Measurements from ENCODE around the gene PHACTR2.
A peak's percentile ranks its signal among the peaks of the same experiment; 100 is the strongest.
"Not testable (repeated sequence)": the region's sequence is repeated elsewhere in the genome, so short reads cannot be mapped to it uniquely, and the experiment has no call there.

Gene PHACTR2

DNA sequence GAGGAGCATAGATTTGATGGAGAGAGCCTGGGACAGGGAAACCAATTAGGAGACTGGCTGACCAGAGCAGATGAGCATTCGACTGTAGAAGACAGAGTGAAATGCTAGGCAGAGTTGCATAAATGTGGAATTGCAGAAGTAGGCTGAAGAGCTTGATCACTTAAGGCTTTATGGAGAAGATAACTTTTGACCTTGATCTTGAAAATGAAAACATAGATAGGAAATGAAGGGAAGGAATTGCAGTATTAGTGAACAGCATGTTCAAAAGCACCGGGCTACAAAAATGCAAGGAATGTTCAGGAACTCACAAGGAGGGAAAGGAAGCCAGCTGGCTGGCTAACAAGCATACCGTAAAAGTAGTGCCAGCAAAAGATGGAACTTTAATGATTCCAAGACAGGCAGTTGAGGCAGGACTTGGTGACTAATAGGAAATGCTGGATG lies 144.8 kb downstream of the PHACTR2 start:
- no peak for DNase-seq

DNA sequence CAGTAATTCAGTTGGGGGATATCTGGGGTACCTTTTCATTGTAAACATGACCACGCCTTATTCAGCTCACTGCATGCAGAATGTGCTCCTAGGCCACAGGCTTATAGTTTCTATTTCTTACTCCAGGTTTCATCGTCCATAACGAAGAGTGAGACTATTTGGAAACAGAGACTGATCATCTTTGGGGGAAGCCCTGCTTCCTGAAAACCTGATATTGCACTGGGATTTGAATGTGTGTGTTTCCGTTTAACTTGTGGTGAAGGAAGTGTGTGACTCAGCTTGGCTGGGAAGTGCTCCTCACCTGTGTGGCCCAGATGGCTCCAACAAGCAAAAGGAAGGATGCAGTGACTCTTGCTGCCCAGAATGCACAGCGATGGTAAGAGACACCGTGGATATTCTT lies 145.8 kb downstream of the PHACTR2 start:
- DNase-seq, result no peak

DNA sequence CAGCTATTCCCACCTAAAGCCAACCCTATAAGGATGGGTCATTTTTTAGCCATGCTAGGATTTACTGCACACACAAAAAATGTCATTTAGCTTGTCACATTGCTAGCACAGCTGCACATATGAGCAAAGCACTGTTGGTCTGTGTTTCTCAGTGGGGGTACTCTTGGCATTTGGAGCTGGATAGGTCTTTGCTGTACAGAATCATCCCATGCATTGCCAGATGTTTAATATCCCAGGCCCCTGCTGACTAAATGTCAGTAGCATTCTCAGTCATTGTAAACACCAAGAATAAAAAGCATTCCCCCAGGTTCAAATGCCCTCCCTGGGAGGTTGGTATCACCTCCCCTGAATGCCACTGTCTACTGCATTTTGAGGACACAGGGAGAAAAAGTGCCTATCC lies 150.8 kb downstream of the PHACTR2 start:
- no peak for DNase-seq

DNA sequence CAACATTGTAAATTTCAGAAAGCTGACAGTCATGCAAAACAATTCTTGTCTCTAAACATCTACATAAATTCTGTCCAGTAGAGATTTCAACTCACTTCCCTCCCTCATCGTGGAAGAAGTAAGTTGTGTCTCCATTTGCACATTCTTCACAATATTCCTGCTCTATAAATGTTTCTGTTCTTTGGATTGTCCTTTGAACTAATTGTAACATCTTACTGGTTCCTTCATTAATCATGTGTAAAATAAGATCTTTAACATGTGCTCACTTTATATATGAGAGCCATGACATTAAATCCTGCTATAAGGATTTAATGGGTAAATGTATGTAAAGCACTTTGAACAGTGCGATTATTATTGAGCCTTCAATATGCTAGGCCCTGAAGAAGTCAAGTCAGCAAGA lies 158.4 kb downstream of the PHACTR2 start:
- DNase-seq, result no peak

DNA sequence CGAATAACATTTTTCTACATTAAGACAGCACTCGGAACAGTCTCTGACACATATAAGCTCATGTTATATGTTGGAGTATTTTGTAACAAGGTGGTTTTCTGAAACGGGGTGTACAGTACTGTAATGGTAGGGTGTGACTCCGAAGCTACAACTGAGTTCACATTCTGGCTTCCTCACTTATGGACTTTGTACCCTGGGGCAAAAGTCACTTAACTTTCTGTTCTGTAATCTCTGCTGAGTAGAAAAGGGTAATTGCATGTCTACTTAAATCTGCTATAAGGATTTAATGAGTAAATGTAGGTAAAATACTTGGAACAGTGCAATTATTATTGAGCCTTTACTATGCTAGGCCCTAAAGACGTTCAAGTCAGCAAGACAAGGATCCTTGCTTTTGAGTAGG lies 160.6 kb downstream of the PHACTR2 start:
- DNase-seq, result no peak

DNA sequence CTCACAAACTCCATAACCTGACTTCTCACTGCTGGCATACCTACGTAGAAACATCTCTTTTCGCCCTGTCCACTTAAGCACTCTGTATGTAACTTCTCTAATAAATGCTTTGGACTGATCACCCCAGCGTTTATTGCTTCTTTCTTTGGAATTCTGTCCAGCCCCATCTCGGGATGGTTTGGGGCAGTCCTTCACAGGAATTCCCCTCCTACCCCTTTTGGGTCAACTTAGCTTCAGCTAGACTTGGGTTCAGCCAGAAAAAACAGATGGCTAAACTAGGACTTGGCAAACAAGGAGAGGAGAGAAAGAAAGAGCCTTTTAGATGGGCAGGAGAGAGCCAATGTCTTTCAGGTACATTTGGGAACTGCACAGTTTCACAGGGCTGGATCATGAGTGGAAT lies 161.4 kb downstream of the PHACTR2 start:
- DNase-seq, result no peak

DNA sequence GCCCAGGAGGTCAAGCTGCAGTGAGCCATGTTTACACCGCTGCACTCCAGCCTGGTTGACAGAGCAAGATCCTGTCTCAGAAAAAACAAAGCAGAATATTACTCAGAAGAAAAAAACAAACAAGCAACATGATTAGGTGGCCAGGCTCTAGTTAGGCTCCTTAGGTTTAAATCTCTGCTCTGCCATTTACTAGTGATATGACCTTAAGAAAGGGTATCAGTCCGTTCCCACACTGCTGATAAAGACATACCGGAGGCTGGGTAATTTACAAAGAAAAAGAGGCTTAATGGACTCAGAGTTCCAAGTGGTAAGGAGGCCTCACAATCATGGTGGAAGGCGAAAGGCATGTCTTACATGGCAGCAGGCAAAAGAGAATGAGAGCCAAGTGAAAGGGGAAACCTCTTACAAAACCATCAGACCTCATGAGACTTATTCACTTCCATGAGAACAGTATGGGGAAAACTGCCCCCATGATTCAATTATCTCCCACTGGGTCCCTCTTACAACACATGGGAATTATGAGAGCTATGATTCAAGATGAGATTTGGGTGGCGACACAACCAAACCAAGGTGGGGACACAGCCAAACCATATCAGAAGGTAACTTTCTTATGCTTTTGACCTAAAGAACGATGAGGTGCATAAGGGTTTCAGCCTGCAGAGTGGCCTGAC lies 163.0 kb downstream of the PHACTR2 start:
- no peak for DNase-seq

DNA sequence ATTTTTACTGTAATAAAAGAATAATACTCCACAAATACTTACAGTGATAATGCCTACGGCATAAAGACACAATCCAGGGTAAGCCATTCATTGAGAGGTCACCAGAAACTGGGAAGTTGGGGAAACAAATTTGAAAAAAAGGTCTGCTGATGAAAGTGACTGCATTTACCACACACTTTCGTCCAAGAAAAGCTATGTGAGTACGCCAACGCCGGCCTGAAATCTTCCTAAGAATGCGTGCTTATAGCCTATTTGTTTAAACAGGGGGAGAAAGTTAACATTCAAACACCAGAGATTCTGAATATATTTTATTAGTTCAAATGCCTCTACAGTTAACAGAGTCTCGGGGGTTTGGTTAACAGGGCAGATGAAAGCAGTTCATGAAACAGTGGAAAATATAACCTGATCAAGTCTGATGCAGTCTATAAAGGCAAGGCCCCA lies 164.7 kb downstream of the PHACTR2 start:
- no peak for DNase-seq

DNA sequence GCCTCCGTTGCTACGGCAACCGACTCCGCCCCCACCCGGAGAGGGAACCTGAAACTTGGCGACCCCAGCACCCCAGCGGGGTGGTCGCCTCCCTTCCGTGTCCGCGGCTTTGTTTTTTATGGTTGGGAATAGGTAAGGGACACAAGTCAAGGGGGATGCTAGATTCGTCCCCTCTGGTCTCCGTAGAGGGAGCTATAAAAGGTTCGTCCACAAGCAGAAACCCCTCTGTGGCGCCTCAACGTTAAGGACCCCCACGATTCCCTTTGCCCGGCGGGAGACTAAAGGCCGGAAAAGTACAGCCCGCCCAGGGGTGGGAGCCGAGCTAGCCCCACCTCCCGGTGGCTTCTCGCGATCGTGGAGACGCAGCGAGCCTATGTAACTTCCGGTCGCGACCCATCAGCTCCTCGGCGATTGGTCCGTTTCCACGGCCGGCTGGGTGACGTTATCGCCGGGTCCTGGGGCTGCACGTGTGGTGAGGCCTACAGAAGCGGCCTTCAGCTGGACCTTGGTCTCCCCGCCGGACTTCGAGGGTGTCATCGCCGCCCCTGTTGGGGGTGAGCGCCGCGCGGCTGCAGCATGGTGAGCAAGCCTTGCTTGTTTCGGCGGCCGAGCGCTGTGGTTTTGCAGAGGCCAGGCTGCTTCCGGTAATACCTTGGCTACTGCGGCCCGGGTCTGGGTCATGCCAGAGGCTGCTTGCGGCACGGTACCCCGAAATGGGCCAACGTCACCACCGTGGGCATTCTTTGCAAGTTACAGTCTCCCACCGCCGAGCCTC lies 165.3 kb downstream of the PHACTR2 start, which contains the start of gene LTV1:
Gene LTV1, plus strand, starts transcription at position 437 of the 775 bp plus-strand sequence. Its CDS starts 140 bp downstream, at position 577.
- peak; percentile 96 to 98 for DNase-seq

DNA sequence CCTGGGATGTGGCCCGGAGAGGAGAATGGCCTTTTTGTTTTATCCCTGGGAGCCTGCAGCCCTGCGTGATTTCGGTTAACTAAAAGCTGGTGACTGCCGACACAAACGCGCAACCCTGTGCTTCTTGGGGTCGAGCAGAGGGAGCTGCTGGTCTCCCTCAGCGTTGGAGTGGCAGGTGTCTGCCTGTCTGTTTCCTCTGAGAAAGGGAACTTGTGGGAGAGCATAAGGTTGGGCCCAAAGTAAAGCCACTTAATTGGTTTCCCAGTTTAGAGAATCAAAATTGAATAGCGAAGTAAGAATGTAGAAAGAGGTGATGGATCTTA lies 165.9 kb downstream of the PHACTR2 start:
- no peak for DNase-seq

DNA sequence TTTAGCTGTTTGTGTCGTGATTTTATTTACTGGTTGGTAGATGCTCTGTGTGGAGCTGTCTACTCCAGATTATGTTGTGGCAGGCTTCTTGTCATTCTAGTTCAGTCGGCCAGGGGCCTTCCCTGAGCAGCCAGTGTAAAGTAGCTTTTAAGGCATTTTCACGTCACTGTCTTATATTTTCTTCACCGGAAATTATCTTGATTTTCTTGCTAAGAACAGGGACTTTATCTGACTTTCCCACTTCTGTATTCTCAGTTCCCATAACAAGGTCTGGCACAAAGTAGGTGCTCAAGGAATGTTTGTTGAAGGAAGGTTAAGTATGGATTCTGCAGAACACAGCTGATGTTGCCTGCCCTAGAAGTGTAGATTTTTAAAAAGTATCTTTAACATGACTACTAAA lies 166.2 kb downstream of the PHACTR2 start:
- no peak for DNase-seq

DNA sequence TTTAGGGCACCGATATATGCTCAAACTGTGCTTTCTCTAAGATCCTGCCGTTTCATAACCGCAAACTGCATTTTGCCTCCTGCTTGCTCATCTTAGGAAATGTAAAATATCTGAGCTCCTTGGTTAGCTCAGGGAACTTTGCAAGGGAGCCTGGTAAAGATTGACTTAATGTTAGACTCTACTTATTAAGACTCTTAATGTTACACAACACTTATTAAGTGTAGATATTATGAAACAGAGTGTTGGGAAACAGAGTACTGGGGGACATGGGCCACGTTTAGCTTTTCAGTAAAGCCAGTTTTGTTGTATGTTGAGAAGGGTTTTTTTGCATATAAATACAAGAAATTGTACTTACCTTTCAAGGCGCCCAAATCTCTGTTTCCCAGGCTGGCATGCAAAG lies 167.3 kb downstream of the PHACTR2 start:
- no peak for DNase-seq

DNA sequence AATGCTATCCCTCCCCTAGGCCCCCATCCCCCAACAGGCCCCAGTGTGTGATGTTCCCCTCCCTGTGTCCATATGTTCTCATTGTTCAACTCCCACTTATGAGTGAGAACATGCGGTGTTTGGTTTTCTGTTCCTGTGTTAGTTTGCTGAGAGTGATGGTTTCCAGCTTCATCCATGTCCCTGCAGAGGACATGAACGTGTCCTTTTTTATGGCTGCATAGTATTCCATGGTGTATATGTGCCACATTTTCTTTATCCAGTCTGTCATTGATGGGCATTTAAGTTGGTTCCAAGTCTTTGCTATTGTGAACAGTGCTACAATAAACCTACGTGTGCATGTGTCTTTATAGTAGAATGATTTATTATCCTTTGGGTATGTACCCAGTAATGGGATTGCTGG lies 173.9 kb downstream of the PHACTR2 start:
- not testable (repeated sequence) for DNase-seq

DNA sequence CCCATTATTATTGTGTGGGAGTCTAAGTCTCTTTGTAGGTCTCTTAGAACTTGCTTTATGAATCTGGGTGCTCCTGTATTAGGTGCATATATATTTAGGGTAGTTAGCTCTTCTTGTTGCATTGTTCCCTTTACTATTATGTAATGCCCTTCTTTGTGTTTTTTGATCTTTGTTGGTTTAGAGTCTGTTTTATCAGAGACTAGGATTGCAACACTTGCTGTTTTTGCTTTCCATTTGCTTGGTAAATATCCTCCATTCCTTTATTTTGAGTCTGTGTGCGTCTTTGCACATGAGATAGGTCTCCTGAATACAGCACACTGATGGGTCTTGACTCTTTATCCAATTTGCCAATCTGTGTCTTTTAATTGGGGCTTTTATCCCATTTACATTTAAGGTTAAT lies 177.3 kb downstream of the PHACTR2 start:
- DNase-seq, result not testable (repeated sequence)

DNA sequence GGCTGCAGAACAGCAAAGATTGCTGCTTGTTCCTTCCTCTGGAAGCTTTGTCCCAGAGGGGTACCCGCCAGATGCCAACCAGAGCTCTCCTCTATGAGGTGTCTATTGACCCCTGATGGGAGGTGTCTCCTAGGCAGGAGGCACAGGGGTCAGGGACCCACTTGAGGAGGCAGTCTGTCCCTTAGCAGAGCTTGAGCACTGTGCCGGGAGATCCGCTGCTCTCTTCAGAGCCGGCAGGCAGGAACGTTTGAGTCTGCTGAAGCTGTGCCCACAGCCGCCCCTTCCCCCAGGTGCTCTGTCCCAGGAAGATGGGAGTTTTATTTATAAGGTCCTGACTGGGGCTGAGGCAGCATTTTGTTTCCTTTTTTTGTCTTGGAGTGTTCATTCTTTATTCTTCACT lies 179.0 kb downstream of the PHACTR2 start:
- not testable (repeated sequence) for DNase-seq

DNA sequence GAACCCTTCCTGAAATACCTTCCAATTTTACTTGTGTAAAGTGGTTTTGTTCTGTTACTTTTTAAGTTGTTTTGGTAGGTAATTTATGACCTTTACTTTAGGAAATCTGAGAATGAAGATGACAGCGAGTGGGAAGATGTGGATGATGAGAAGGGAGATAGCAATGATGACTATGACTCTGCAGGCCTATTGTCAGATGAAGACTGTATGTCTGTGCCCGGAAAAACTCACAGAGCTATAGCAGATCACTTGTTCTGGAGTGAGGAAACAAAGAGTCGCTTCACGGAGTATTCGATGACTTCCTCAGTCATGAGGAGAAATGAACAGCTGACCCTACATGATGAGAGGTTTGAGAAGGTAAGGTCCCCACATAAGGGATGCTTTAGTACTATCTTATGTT lies 179.9 kb downstream of the PHACTR2 start:
- DNase-seq, result no peak

DNA sequence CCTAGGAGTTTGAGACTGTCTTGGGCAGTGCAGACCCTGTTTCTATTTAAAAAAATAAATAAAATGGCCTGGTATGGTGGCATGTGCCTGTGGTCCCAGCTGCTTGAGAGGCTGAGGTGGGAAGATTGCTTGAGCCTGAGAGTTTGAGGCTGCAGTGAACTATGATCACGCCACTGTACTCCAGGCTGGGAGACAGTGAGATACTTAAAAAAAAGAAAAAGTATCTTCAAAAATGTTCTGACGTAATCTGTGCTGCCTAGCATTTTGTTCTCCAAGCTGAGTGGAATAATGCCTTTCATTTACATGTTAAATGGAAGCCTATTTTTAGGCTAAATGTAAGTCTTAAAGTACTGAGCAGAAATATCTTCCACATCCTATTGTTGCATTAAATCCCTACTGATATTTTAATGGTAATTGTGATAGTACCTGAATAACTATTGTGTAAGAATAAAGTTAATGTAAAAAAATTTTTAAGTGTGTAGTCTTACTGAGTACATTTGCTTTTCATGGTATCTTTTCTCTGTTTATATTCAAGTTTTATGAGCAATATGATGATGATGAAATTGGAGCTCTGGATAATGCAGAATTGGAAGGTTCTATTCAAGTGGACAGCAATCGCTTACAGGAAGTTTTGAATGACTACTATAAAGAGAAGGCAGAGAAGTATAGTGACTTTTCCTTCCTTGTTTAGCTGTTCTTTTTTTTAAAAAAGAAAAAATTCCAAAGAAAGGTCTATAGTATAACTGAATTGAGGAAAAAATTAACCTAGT lies 182.3 kb downstream of the PHACTR2 start:
- DNase-seq, result no peak

DNA sequence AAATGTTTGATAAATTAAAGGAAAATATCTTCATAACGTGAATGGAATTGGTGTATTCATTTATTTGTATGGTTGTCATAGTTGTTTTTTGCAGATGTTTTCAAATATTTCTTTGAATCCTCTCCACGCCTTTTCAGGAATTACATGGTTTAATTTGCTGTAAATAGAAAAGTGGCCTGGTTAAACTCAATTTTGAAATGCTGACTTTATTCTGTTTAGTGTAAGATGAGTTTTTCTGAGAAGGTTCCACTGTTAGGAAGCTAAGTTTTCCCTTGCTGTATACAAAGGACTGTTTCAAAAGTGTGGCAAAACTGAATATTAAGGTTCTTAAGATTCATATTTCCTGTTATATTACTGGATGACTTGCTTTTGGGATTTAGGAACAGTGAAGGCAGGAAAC lies 186.0 kb downstream of the PHACTR2 start:
- DNase-seq, result no peak

DNA sequence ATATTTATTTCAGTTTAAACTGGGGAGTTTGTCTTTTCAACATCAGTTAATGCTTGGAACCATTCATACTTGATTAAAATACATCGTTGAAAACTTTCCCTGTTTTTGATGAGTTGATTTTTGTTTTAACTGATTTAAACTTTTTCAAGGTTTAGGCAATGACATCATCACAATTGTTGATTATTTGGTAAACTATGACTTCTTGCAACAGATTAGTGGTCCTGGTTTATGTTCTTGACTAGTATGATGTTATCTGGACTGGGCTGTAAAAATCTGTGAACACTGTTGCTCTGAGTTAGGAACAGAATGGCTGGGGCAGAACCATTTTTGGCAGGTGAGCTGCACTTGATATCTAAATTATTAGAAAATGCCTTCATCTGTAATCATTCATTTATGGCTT lies 186.5 kb downstream of the PHACTR2 start, which contains the start of gene ZC2HC1B:
Gene ZC2HC1B, plus strand, starts transcription at position 241 of the 400 bp plus-strand sequence. Its CDS starts 66 bp downstream, at position 307.
- DNase-seq, result no peak

DNA sequence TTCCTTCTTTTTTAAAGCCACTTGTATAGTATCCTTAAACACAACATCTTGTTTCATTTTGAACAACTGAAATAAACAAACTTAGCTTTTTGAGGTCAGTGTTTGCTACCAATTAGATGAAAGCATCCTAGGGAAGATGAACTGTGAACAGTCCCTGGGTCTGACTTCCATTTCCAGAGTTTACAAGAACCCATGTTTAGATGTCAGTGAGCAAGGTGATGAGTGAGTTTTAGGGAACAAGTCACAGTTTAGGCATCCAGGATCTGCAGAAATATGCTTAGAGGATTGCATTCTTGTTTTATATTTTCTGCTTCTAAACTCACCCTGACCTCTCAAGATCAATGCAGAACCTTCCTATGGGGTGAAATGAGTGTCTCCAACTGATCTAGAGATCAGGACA lies 189.5 kb downstream of the PHACTR2 start:
- DNase-seq, result no peak

DNA sequence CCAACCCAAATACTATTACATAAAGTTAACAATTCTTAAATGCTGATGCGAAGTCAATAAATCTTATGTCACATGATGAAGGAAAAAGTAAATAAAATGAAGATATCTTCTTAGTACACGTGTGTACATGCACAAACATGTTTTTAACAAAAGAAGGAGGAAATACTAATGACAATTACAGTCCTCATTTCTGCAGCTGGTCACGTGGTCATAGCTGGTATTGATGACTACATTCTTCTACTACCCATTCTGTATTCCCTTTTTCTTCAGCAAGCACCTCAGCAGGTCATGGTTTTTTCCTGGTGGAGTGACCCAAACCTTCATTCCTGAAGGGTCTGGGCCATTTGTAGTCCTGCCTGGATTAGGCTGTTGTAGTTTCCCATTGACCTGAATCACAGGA lies 191.0 kb downstream of the PHACTR2 start:
- DNase-seq, result not testable (repeated sequence)

DNA sequence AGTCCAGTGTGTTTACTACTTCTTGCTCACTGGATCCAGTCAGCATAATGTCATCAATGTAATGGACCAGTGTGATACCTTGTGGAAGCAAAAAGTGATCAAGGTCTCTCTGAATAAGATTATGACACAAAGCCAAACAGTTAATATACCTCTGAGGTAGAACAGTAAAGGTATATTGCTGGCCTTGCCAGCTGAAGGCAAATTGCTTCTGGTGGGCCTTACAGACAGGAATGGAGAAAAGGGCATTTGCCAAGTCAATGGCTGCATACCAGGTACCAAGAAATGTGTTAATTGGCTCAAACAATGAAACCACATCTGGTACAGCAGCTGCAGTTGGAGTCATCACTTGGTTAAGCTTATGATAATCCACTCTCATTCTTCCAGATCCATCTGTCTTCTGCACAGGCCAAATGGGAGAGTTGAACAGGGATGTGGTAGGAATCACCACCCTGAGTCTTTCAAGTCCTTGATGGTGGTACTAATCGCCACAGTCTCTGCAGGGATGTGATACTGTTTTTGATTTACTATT lies 193.5 kb downstream of the PHACTR2 start:
- peak; percentile 85 to 95 for DNase-seq

DNA sequence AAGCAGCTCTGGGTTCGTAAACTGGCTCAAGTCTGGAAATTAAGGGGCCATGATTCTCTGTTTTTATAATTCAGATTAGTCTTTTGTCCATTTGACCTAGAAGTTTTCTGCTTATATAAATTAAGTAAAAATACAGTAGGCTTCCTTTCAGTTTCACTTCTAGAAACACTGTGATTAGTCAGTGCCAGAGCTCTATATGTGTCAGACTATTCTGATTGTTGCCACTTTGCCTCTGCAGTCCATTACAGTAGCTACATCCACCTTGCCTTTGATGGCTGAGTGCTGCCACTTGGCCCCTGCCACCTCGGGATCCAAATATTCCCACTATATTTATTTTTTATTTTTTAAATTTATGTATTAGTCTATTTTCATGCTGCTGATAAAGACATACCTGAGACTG lies 194.4 kb downstream of the PHACTR2 start:
- no peak for DNase-seq

Data from NCI-H524 (cell line).